Left ventricle myocardium inferior (tissue), 1 donor: ENCODE results near the gene UQCRC1. TPM values are rescaled to one million over a fixed set of nuclear protein-coding genes. Genes with fewer than 3 reads are reported as not detected.

ENCODE experiments used
- DNase-seq: peaks from one replicate; pipeline ENCODE4 v3.0.0-alpha.2; 2020
- H3K27ac ChIP-seq: fragments of 200-600 bp; replicated peaks from 2 replicates; pipeline ENCODE4 v1.8.0; 2021
- H3K27me3 ChIP-seq: fragments of 200-600 bp; 2 replicates; pipeline ENCODE4 v1.8.0; 2021; ENCODE audit warnings: low read depth
- H3K36me3 ChIP-seq: fragments of 200-600 bp; 2 replicates; pipeline ENCODE4 v1.8.0; 2021
- H3K4me1 ChIP-seq: fragments of 200-600 bp; 2 replicates; pipeline ENCODE4 v1.8.0; 2021
- H3K4me3 ChIP-seq: fragments of 200-600 bp; 2 replicates; pipeline ENCODE4 v1.8.0; 2021; ENCODE audit warnings: mild to moderate bottlenecking, moderate library complexity
- H3K9me3 ChIP-seq: fragments of 200-600 bp; replicated peaks from 2 replicates; pipeline ENCODE4 v1.8.0; 2021
- intact Hi-C: fragments of 100-400 bp; cut with micrococcal nuclease; formaldehyde crosslinking; loops from one replicate; pipeline ENCODE4 v1.11.0; 2022
- total RNA-seq: library from RNA; stranded (reverse); fragmentation: NEBNext Ultra II Directional; extraction: Animal tissue kit (Norgen Biotek cat#: 25700); gene quantifications from one replicate; pipeline ENCODE4 v1.2.1, GENCODE V29; 2021
- TF ChIP-seq, protein P1 (sequence below): fragments of 200-600 bp; IDR thresholded peaks from 2 replicates; pipeline ENCODE4 v1.8.0; 2021; ENCODE audit warnings: antibody characterized with exemption, mild to moderate bottlenecking, borderline replicate concordance
- donor health status: DM: no; HTN: yes; CAD: no; lungs with severe emphysema.

The UQCRC1 gene
- total RNA-seq, 1 donor from 2014 or later: 1,000 TPM

- intact Hi-C loops: no loop called here
- H3K36me3 ChIP-seq: no peaks in the 10 kb centered on the region
- peaks cover 19% of the 10 kb centered on the region for H3K4me1 ChIP-seq
- H3K27ac ChIP-seq: no peak overlapping the region
- TF ChIP-seq, protein P1, sequence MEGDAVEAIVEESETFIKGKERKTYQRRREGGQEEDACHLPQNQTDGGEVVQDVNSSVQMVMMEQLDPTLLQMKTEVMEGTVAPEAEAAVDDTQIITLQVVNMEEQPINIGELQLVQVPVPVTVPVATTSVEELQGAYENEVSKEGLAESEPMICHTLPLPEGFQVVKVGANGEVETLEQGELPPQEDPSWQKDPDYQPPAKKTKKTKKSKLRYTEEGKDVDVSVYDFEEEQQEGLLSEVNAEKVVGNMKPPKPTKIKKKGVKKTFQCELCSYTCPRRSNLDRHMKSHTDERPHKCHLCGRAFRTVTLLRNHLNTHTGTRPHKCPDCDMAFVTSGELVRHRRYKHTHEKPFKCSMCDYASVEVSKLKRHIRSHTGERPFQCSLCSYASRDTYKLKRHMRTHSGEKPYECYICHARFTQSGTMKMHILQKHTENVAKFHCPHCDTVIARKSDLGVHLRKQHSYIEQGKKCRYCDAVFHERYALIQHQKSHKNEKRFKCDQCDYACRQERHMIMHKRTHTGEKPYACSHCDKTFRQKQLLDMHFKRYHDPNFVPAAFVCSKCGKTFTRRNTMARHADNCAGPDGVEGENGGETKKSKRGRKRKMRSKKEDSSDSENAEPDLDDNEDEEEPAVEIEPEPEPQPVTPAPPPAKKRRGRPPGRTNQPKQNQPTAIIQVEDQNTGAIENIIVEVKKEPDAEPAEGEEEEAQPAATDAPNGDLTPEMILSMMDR: no peak
- no peaks in the 10 kb centered on the region for H3K27me3 ChIP-seq
- no peak for DNase-seq
- no peak overlapping the region for H3K4me3 ChIP-seq
- no peaks in the 10 kb centered on the region for H3K9me3 ChIP-seq
Measured at GRCh38 chr3:48652923-48653715, 43.7 kb upstream of the UQCRC1 start.

DNA sequence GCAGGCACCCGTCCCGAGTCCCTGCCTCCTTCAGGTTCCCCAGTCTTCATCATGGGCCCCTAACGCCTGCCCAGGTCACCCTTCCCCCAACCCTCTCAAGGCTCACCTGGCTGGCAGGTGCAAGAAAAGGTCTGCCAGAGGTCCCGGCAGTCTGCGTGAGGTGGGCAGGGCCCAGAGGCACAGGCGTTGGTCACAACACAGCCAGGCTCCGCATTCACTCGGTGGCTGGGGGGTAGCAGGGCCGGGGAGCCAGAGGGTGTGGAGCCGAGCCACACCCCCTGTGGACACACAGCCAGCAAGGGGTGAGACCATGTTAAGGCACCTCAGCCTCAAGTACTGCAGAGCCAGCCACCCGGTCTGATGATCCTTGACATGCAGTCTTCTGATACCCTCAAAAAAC lies 42.3 kb upstream of the UQCRC1 start:
- H3K4me1 ChIP-seq: peaks cover 14% of the 10 kb centered on the region
- intact Hi-C loops: no loop called here
- no peak overlapping the region for H3K4me3 ChIP-seq
- H3K27me3 ChIP-seq: no peaks in the 10 kb centered on the region
- no peaks in the 10 kb centered on the region for H3K9me3 ChIP-seq
- TF ChIP-seq, protein P1: no peak
- H3K36me3 ChIP-seq: no peaks in the 10 kb centered on the region
- no peak for DNase-seq
- no peak overlapping the region for H3K27ac ChIP-seq

DNA sequence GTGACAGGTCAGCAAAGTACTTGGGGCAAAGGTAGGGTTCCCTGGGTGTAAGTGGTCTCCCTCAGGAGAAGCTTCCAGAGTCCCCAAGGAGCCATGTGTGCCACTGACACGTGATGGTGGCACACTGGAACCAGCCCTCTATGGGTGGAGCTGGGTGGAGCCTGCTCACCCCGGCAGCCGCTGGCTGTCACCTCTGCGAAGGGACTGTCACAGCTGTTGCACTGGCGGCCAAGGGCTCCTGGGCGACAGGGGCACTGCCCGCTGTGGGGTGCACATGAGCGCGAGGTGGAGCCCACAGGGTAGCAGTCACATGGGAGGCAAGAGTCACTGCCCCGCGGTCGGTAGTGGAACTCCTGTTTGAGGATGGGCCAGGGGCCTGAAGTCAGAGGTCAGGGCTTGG lies 41.3 kb upstream of the UQCRC1 start:
- Histone ChIP-seq H3K9me3 (no peaks in the 10 kb centered on the region), H3K4me1 (peaks cover 4% of the 10 kb centered on the region), H3K36me3 (no peaks in the 10 kb centered on the region), H3K4me3 (no peak overlapping the region), H3K27me3 (no peaks in the 10 kb centered on the region), H3K27ac (no peak overlapping the region)
- DNase-seq: no peak
- TF ChIP-seq, protein P1: no peak
- intact Hi-C loops: no loop called here

GRCh38 chr3:48648188-48648850 lies 38.9 kb upstream of the UQCRC1 start:
- intact Hi-C loops: no loop called here
- Histone ChIP-seq H3K4me1 (no peaks in the 10 kb centered on the region), H3K4me3 (no peak overlapping the region), H3K27ac (no peak overlapping the region), H3K9me3 (no peaks in the 10 kb centered on the region), H3K36me3 (no peaks in the 10 kb centered on the region), H3K27me3 (no peaks in the 10 kb centered on the region)
- TF ChIP-seq, protein P1: no peak
- no peak for DNase-seq

GRCh38 chr3:48647714-48648113 lies 38.3 kb upstream of the UQCRC1 start:
- no peak for DNase-seq
- H3K27ac ChIP-seq: no peak overlapping the region
- no peaks in the 10 kb centered on the region for H3K9me3 ChIP-seq
- H3K27me3 ChIP-seq: no peaks in the 10 kb centered on the region
- H3K4me3 ChIP-seq: no peak overlapping the region
- TF ChIP-seq, protein P1: no peak
- H3K36me3 ChIP-seq: no peaks in the 10 kb centered on the region
- H3K4me1 ChIP-seq: no peaks in the 10 kb centered on the region
- intact Hi-C loops: no loop called here
